ENCODE results near the gene MTMR11.
A peak's percentile ranks its signal among the peaks of the same experiment; 100 is the strongest.
"Not testable (repeated sequence)": the region's sequence is repeated elsewhere in the genome, so short reads cannot be mapped to it uniquely, and the experiment has no call there.

The MTMR11 gene

GRCh38 chr1:149888247-149888998 is 48.3 kb downstream of the MTMR11 start:
- Histone ChIP-seq H3K9ac (ENCODE audit: low read length) (peak overlapping the region; percentile 98), H3K4me1 (ENCODE audit: control insufficient read depth, low read depth, low read length) (peaks cover 17% of the 10 kb centered on the region), H3K27ac (ENCODE audit: low read length) (peak overlapping the region; percentile 98)

GRCh38 chr1:149887456-149888246 is 49.0 kb downstream of the MTMR11 start:
- no peaks in the 10 kb centered on the region for H3K27me3 ChIP-seq (ENCODE audit: control insufficient read depth, insufficient read depth, low read length)

More at GRCh38 chr1:149888247-149888998, 48.3 kb downstream of the MTMR11 start:
- Histone ChIP-seq H3K36me3 (ENCODE audit: control insufficient read depth, low read depth, low read length) (no peaks in the 10 kb centered on the region), H3K9me3 (ENCODE audit: control insufficient read depth, low read depth, low read length) (no peaks in the 10 kb centered on the region), H3K4me3 (ENCODE audit: low read length) (peak overlapping the region; percentile 98), H3K27me3 (ENCODE audit: control insufficient read depth, insufficient read depth, low read length) (no peaks in the 10 kb centered on the region)

GRCh38 chr1:149887196-149887455 is 49.6 kb downstream of the MTMR11 start:
- H3K27ac ChIP-seq (ENCODE audit: low read length), result peak overlapping the region; percentile 98

More at GRCh38 chr1:149887456-149888246, 49.0 kb downstream of the MTMR11 start:
- Histone ChIP-seq H3K9me3 (ENCODE audit: control insufficient read depth, low read depth, low read length) (no peaks in the 10 kb centered on the region), H3K9ac (ENCODE audit: low read length) (peak overlapping the region; percentile 98), H3K4me1 (ENCODE audit: control insufficient read depth, low read depth, low read length) (peaks cover 17% of the 10 kb centered on the region), H3K27ac (ENCODE audit: low read length) (peak overlapping the region; percentile 98), H3K4me3 (ENCODE audit: low read length) (peak overlapping the region; percentile 98), H3K36me3 (ENCODE audit: control insufficient read depth, low read depth, low read length) (no peaks in the 10 kb centered on the region)

GRCh38 chr1:149886396-149887195 is 50.1 kb downstream of the MTMR11 start:
- Histone ChIP-seq H3K4me3 (ENCODE audit: low read length) (peak overlapping the region; percentile 98), H3K36me3 (ENCODE audit: control insufficient read depth, low read depth, low read length) (no peaks in the 10 kb centered on the region), H3K9ac (ENCODE audit: low read length) (peak overlapping the region; percentile 98), H3K9me3 (ENCODE audit: control insufficient read depth, low read depth, low read length) (no peaks in the 10 kb centered on the region), H3K27ac (ENCODE audit: low read length) (peak overlapping the region; percentile 98), H3K4me1 (ENCODE audit: control insufficient read depth, low read depth, low read length) (peaks cover 17% of the 10 kb centered on the region), H3K27me3 (ENCODE audit: control insufficient read depth, insufficient read depth, low read length) (no peaks in the 10 kb centered on the region)

More at GRCh38 chr1:149887196-149887455, 49.6 kb downstream of the MTMR11 start:
- not testable (repeated sequence) for H3K36me3 ChIP-seq (ENCODE audit: control insufficient read depth, low read depth, low read length); H3K9me3 ChIP-seq (ENCODE audit: control insufficient read depth, low read depth, low read length); H3K27me3 ChIP-seq (ENCODE audit: control insufficient read depth, insufficient read depth, low read length)
- peak overlapping the region; percentile 98 for H3K4me3 ChIP-seq (ENCODE audit: low read length)
- peaks cover 17% of the 10 kb centered on the region for H3K4me1 ChIP-seq (ENCODE audit: control insufficient read depth, low read depth, low read length)
- H3K9ac ChIP-seq (ENCODE audit: low read length), result peak overlapping the region; percentile 98

- not testable (repeated sequence) for H3K27me3 ChIP-seq (ENCODE audit: control insufficient read depth, insufficient read depth, low read length); H3K9me3 ChIP-seq (ENCODE audit: control insufficient read depth, low read depth, low read length); H3K36me3 ChIP-seq (ENCODE audit: control insufficient read depth, low read depth, low read length)
- H3K4me1 ChIP-seq (ENCODE audit: control insufficient read depth, low read depth, low read length), result peaks cover 17% of the 10 kb centered on the region
- H3K9ac ChIP-seq (ENCODE audit: low read length), result peak overlapping the region; percentile 98
- peak overlapping the region; percentile 98 for H3K4me3 ChIP-seq (ENCODE audit: low read length)
- H3K27ac ChIP-seq (ENCODE audit: low read length), result peak overlapping the region; percentile 87
Measured at GRCh38 chr1:149886121-149886395, 50.6 kb downstream of the MTMR11 start.

- Histone ChIP-seq H3K9ac (ENCODE audit: low read length) (peak overlapping the region; percentile 98), H3K27ac (ENCODE audit: low read length) (peak overlapping the region; percentile 87), H3K4me1 (ENCODE audit: control insufficient read depth, low read depth, low read length) (peaks cover 17% of the 10 kb centered on the region), H3K4me3 (ENCODE audit: low read length) (peak overlapping the region; percentile 98), H3K36me3 (ENCODE audit: control insufficient read depth, low read depth, low read length) (no peaks in the 10 kb centered on the region), H3K9me3 (ENCODE audit: control insufficient read depth, low read depth, low read length) (no peaks in the 10 kb centered on the region), H3K27me3 (ENCODE audit: control insufficient read depth, insufficient read depth, low read length) (no peaks in the 10 kb centered on the region)
Measured at GRCh38 chr1:149885339-149886120, 51.1 kb downstream of the MTMR11 start.

GRCh38 chr1:149884433-149885338 is 52.0 kb downstream of the MTMR11 start:
- Histone ChIP-seq H3K9me3 (ENCODE audit: control insufficient read depth, low read depth, low read length) (no peaks in the 10 kb centered on the region), H3K4me3 (ENCODE audit: low read length) (peak overlapping the region; percentile 98), H3K27me3 (ENCODE audit: control insufficient read depth, insufficient read depth, low read length) (no peaks in the 10 kb centered on the region), H3K27ac (ENCODE audit: low read length) (peak overlapping the region; percentile 87), H3K36me3 (ENCODE audit: control insufficient read depth, low read depth, low read length) (no peaks in the 10 kb centered on the region), H3K9ac (ENCODE audit: low read length) (peak overlapping the region; percentile 98), H3K4me1 (ENCODE audit: control insufficient read depth, low read depth, low read length) (peaks cover 17% of the 10 kb centered on the region)

GRCh38 chr1:149883598-149884247 is 53.0 kb downstream of the MTMR11 start:
- Histone ChIP-seq H3K4me1 (ENCODE audit: control insufficient read depth, low read depth, low read length) (peaks cover 13% of the 10 kb centered on the region), H3K9ac (ENCODE audit: low read length) (no peak overlapping the region), H3K36me3 (ENCODE audit: control insufficient read depth, low read depth, low read length) (no peaks in the 10 kb centered on the region), H3K27me3 (ENCODE audit: control insufficient read depth, insufficient read depth, low read length) (no peaks in the 10 kb centered on the region), H3K4me3 (ENCODE audit: low read length) (no peak overlapping the region), H3K9me3 (ENCODE audit: control insufficient read depth, low read depth, low read length) (no peaks in the 10 kb centered on the region), H3K27ac (ENCODE audit: low read length) (no peak overlapping the region)

GRCh38 chr1:149881876-149882275 is 54.8 kb downstream of the MTMR11 start:
- Histone ChIP-seq H3K9me3 (ENCODE audit: control insufficient read depth, low read depth, low read length) (no peaks in the 10 kb centered on the region), H3K36me3 (ENCODE audit: control insufficient read depth, low read depth, low read length) (no peaks in the 10 kb centered on the region), H3K27me3 (ENCODE audit: control insufficient read depth, insufficient read depth, low read length) (no peaks in the 10 kb centered on the region), H3K4me1 (ENCODE audit: control insufficient read depth, low read depth, low read length) (peaks cover 13% of the 10 kb centered on the region), H3K27ac (ENCODE audit: low read length) (no peak overlapping the region), H3K4me3 (ENCODE audit: low read length) (no peak overlapping the region), H3K9ac (ENCODE audit: low read length) (no peak overlapping the region)

- Histone ChIP-seq H3K36me3 (ENCODE audit: control insufficient read depth, low read depth, low read length) (no peaks in the 10 kb centered on the region), H3K9ac (ENCODE audit: low read length) (no peak overlapping the region), H3K4me1 (ENCODE audit: control insufficient read depth, low read depth, low read length) (peaks cover 6% of the 10 kb centered on the region), H3K27me3 (ENCODE audit: control insufficient read depth, insufficient read depth, low read length) (no peaks in the 10 kb centered on the region), H3K4me3 (ENCODE audit: low read length) (no peak overlapping the region), H3K27ac (ENCODE audit: low read length) (no peak overlapping the region), H3K9me3 (ENCODE audit: control insufficient read depth, low read depth, low read length) (no peaks in the 10 kb centered on the region)
Measured at GRCh38 chr1:149879556-149879955, 57.1 kb downstream of the MTMR11 start.
